GM19099 (cell line): ENCODE results near the gene ADGRG6.

Experiments used
- POLR2A ChIP-seq: IDR thresholded peaks from 3 replicates; pipeline ENCODE4 v1.6.1; 2011; ENCODE audit warnings: low read depth; ENCODE audit not compliant: insufficient read length; ENCODE audit errors: extremely low read depth

Gene ADGRG6

DNA sequence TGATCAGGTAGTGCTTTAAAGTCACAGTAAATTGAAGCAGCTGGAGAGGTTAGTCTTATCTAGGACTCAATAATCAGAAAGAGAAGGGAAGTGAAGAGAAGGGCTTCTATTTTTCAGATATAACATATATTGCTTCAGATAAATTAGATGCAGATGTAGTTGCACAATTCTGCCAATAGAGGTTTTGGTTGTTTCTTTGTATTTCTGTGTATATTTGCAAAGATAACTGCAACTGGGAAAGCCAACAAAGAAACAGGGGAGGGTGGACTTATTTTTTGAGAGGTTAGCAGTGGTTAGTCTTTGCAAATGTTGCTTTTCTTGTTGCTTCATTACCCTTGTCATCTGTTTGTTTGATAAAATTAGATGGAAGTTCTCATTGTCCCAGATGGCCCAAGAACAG lies 106.6 kb downstream of the ADGRG6 start:
- TF ChIP-seq POLR2A: no peak

GRCh38 chr6:142409794-142410193 lies 108.0 kb downstream of the ADGRG6 start:
- no peak for TF ChIP-seq POLR2A

GRCh38 chr6:142411145-142411544 lies 109.3 kb downstream of the ADGRG6 start:
- TF ChIP-seq POLR2A: no peak

GRCh38 chr6:142412241-142412640 lies 110.4 kb downstream of the ADGRG6 start:
- TF ChIP-seq POLR2A: no peak

GRCh38 chr6:142412658-142413057 lies 110.9 kb downstream of the ADGRG6 start:
- TF ChIP-seq POLR2A: no peak

GRCh38 chr6:142413111-142413510 lies 111.3 kb downstream of the ADGRG6 start:
- no peak for TF ChIP-seq POLR2A

DNA sequence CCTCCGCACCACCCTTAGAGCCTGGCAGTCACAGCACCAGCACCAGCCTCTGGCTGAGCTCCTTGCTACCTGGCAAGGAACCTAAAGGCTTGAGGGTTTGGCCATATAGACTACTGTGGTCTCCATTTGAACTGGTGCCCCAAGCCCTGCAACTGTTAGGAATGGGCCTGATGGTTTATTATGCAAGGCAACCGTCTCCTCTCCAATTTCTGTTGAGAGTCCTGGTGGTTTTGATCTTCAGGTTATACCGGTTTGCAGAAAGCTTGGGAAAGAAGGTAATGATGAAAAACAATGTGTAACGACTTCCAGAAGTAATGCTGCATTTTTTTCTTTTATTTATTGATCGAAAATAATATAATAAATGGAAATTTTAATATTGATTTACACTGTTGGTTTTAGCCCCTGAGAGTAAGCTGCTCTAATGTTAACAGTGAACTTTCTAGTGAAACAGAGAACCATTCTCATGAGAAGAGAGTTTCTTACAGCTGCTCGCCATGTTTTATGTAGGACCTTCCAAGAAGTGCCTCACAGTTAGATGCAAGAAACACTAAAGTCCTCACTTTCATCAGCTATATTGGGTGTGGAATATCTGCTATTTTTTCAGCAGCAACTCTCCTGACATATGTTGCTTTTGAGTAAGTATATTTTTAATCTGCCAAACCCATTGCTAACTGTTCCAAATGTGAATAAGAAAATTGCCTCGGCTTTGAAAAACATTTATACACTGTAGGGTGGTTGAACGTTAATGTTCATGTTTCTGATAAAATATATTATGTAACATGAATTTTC lies 112.8 kb downstream of the ADGRG6 start:
- no peak for TF ChIP-seq POLR2A

DNA sequence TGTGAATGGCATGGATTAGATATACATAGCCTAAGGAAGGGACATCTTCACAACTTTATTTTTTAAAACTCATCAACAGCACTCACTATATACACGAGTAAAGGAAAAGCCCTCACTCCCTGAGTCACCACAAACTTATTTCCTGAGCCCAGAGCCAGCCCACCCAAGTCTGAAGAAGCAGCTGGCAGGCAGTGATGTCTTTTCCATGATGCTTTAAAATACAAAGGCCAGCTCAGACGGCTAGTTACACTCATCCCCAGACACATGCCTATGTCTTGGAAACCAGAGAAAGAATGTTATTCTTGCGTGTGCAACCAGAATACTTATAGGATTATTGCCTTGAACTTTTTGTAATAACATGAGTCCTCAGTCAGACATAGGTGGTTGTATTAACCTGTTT lies 114.4 kb downstream of the ADGRG6 start:
- no peak for TF ChIP-seq POLR2A

GRCh38 chr6:142416686-142417085 lies 114.9 kb downstream of the ADGRG6 start:
- TF ChIP-seq POLR2A: no peak

DNA sequence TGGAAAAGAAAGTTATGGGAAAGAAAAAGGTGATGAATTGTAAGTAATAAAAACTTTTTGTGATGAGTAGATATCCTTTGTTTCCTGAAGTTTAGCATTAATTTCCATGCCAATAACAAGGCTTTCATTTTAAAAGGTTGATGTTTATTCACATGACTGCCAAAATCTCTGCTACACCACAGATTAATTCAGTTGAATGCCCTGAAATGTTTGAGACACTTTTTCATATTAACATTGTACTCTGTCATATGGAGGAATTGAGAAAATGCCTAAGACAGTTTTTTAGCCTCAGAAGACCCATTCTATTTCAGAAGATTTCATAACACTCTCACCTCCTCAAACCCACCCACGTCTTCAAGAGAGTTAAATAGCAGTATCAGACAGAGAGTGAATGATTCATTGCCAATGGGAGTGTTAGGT lies 115.5 kb downstream of the ADGRG6 start:
- TF ChIP-seq POLR2A: no peak

GRCh38 chr6:142419071-142419470 lies 117.3 kb downstream of the ADGRG6 start:
- TF ChIP-seq POLR2A: no peak

- no peak for TF ChIP-seq POLR2A
These were observed 119.0 kb downstream of the ADGRG6 start for GRCh38 chr6:142420802-142421201.

GRCh38 chr6:142421285-142422117 lies 119.7 kb downstream of the ADGRG6 start:
- TF ChIP-seq POLR2A: no peak

DNA sequence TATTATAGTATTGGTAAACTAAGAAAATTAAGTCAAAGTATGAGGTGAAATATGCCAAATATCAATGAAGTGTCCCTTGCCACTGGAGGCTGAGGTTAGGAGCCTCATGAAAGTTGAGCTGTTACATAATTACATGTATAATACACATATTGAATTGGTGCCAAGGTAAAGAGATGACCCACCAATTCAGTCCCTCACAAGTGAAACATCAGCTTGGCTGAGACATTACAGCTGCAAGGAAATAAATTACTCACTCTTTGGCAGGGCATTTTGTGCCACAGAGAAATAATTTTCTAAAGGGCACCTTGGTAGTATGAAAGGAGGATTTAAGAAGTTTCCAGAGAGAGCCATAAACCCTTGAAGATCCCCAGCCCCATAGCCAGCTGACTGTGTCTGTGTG lies 127.4 kb downstream of the ADGRG6 start:
- no peak for TF ChIP-seq POLR2A

DNA sequence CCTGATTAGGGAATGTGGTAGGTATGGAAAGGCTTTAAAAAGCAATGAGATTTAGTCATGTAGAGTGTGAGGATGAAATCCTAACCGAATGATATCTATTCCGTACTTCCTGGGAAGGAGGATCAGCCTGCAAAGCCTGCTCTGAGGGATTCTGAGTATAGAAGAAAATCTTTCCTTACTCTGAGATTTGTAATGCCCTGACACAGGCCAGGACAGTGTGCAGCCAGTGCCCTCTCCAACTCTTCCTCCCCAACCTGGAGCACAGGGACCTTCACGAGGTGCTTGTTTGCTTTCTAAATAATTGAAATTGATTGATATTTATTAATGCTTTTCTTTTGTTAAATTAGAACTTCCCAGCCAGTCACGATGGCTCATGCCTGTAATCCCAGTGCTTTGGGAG lies 131.6 kb downstream of the ADGRG6 start:
- no peak for TF ChIP-seq POLR2A

DNA sequence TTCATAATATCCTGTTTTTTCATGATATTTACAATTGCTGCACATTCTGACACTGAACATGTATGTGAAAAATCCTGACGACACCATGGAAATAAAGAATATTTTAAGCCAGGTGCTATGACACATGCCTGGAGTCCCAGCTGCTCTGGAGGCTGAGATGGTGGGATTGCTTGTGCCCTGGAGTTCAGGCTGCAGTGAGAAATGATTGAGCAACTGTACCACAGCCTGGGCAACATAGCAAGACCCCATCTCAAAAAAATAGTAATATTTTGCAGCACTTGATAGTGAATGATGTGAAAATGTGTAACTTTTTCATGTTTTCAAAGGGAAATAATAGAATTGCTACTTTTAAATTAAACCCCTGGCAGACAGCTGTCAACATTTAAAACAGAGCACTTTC lies 137.1 kb downstream of the ADGRG6 start:
- TF ChIP-seq POLR2A: no peak
